ENCODE results near the gene TAF11L6.
"Not testable (repeated sequence)": the region's sequence is repeated elsewhere in the genome, so short reads cannot be mapped to it uniquely, and the experiment has no call there.

GRCh38 chr5:17519508-17519907, 9.0 kb upstream of the TAF11L6 start:
- TF ChIP-seq POLR2A (IDR thresholded peaks at IDR 0.05) = not testable (repeated sequence)
- TF ChIP-seq, protein P1, sequence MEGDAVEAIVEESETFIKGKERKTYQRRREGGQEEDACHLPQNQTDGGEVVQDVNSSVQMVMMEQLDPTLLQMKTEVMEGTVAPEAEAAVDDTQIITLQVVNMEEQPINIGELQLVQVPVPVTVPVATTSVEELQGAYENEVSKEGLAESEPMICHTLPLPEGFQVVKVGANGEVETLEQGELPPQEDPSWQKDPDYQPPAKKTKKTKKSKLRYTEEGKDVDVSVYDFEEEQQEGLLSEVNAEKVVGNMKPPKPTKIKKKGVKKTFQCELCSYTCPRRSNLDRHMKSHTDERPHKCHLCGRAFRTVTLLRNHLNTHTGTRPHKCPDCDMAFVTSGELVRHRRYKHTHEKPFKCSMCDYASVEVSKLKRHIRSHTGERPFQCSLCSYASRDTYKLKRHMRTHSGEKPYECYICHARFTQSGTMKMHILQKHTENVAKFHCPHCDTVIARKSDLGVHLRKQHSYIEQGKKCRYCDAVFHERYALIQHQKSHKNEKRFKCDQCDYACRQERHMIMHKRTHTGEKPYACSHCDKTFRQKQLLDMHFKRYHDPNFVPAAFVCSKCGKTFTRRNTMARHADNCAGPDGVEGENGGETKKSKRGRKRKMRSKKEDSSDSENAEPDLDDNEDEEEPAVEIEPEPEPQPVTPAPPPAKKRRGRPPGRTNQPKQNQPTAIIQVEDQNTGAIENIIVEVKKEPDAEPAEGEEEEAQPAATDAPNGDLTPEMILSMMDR (IDR thresholded peaks at IDR 0.05) = not testable (repeated sequence)

All from upper lobe of left lung (tissue), 4 donors.